Stimulated activated effector memory CD8-positive, alpha-beta T cell treated with anti-CD3 and anti-CD28 coated beads, Interleukin-12 subunit alpha, Interleukin-12 subunit beta, amount 100 ng/mL, for 72 hours (primary cell): Measurements from ENCODE around the gene RERE.
A peak's percentile ranks its signal among the peaks of the same experiment; 100 is the strongest.
"Not testable (repeated sequence)": the region's sequence is repeated elsewhere in the genome, so short reads cannot be mapped to it uniquely, and the experiment has no call there.

ENCODE experiments used
- ATAC-seq: fragments of 150-1000 bp; cut with Tn5 transposase; 2 replicates; pipeline ENCODE4 v1.10.0; 2021
- DNase-seq, 2 donors: peaks; one replicate each; pipeline ENCODE4 v3.0.0; 2021 to 2022; ENCODE audit warnings: low spot score in 2 of 2
- H3K27ac Mint-ChIP-seq: one replicate; pipeline ENCODE4 v1.8.0; 2022; ENCODE audit warnings: mild to moderate bottlenecking, mixed read lengths
- H3K36me3 Mint-ChIP-seq: one replicate; pipeline ENCODE4 v1.8.0; 2022; ENCODE audit warnings: mild to moderate bottlenecking, mixed read lengths
- H3K4me1 Mint-ChIP-seq: one replicate; pipeline ENCODE4 v1.8.0; 2022; ENCODE audit warnings: mixed read lengths
- H3K4me3 Mint-ChIP-seq: one replicate; pipeline ENCODE4 v1.8.0; 2022; ENCODE audit warnings: mild to moderate bottlenecking, mixed read lengths
- H3K9me3 Mint-ChIP-seq: one replicate; pipeline ENCODE4 v1.8.0; 2022; ENCODE audit warnings: mixed read lengths

Gene RERE

DNA sequence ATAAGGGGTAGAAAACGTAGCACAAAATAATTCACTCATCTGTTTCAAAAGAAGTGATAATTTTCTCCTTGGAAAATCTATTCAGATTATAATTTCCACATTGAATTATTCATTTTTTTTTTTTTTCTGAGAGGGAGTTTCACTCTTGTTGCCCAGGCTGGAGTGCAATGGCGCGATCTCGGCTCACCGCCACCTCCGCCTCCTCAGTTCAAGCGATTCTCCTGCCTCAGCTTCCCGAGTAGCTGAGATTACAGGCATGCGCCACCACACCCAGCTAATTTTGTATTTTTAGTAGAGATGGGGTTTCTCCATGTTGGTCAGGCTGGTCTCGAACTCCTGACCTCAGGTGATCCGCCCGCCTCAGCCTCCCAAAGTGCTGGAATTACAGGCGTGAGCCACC, 1.3 kb upstream of the RERE start:
- H3K27ac Mint-ChIP-seq, DNase-seq, ATAC-seq, H3K9me3 Mint-ChIP-seq, H3K36me3 Mint-ChIP-seq: not testable (repeated sequence)
- Mint-ChIP-seq H3K4me1 (peaks cover 39% of the 10 kb centered on the region), H3K4me3 (peak overlapping the region; percentile 79)

DNA sequence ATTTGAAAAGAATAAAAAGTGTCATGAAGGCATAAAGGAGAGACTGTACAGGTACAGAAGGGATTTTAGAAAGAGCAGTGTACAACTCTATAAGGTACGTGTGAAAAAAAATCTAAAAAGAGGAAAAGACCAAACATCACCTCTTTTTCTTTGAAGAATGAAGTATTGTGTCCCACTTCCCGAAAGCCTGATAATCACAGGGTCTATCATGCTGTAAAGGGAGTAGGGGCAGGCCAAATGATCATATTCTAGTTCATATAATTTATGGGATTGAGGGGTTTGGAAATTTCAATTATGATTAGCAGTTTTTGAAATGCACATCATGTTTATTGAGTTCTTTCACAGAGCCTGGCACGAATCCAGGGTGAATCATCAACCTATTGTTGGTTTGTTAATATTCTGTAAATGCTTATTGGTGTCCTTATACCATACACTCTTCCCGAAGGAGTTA, 910 bp upstream of the RERE start:
- peaks cover 6% of the 10 kb centered on the region for H3K36me3 Mint-ChIP-seq
- no peak for ATAC-seq
- DNase-seq = no peak
- H3K4me3 Mint-ChIP-seq = peak overlapping the region; percentile 79
- peaks cover 41% of the 10 kb centered on the region for H3K4me1 Mint-ChIP-seq
- H3K27ac Mint-ChIP-seq = peak overlapping the region; percentile 88
- no peaks in the 10 kb centered on the region for H3K9me3 Mint-ChIP-seq

DNA sequence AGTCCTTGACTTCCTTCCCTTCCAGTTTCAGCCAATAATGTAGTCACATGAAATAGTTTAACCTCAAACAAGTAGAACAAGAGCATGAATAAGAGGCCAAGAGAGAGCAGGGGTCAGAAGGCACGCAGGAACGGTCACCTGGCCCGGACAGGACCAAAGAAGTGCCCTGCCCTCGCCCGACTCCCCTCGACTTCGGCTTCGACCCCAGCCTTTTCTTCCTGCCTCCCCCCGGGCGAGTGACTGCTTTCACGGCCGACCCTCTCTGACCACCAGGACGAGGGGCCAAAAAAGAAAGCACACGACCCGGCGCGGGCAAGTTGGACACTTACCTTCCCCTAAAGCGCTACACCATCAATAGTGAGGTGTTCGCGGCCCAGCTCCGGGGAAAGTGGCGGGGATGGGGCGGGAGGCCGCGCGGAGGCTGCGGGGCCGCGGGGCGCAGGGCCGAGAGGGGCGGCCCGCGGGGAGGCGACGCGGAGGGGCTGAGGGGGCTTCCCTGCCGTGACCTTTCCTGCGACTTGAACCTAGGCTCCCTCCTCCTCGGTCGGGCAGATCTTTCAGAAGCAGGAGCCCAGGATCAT, 519 bp downstream of the RERE start:
- H3K27ac Mint-ChIP-seq = peak overlapping the region; percentile 88
- peaks cover 48% of the 10 kb centered on the region for H3K4me1 Mint-ChIP-seq
- peaks cover 6% of the 10 kb centered on the region for H3K36me3 Mint-ChIP-seq
- peak overlapping the region; percentile 79 for H3K4me3 Mint-ChIP-seq
- DNase-seq (peak; percentile 11 to 73), ATAC-seq (peak; percentile 39)
- no peaks in the 10 kb centered on the region for H3K9me3 Mint-ChIP-seq

DNA sequence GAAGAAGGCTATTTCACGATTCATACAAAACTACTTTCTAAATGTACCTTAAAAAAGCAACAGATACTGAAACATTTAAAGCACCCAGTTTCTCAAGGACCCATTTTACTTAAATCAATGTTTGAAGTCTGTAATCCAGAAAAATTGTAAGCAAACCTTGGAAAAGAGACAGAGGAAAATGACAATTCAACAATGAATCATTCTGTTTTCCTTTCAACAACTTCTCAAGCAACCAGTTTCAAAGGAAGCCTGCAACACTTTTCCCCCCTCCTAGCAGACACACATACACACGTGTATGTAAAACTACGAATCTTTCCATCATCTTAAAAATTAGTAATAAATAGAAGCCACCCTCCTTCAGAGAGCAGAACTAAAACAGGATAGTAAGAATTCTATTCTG, 1.2 kb downstream of the RERE start:
- H3K36me3 Mint-ChIP-seq = peaks cover 6% of the 10 kb centered on the region
- peak overlapping the region; percentile 88 for H3K27ac Mint-ChIP-seq
- H3K9me3 Mint-ChIP-seq = no peaks in the 10 kb centered on the region
- peak overlapping the region; percentile 79 for H3K4me3 Mint-ChIP-seq
- H3K4me1 Mint-ChIP-seq = peaks cover 48% of the 10 kb centered on the region
- DNase-seq (no peak), ATAC-seq (no peak)

DNA sequence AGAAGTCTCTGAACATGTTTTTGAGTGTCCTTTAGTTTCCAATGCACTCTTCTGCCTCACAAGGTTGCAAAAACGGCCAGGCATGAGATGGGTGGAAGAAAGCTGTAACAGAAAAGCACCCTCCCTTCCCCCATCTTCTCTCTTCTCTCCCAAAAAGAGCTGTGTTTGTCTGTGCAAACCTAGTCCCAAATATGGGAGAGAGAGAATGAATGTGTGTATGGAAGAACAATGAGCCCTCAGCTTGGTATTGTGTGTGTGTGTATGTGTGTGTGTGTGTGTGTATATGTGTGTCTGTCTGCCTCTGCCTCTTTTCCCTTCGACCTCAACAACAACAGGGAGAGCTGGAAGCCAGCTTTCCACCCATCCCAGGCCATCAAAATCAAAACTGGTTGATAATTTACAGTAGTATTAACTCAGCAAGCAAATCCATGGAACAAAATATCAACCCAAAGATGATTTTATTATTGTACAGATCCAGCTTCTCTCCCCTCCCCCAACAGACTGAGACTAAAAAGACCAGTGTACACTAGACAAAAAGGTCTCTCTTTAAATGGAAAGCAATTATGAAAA, 1.8 kb downstream of the RERE start:
- DNase-seq = no peak
- Mint-ChIP-seq H3K9me3 (no peaks in the 10 kb centered on the region), H3K36me3 (peaks cover 6% of the 10 kb centered on the region), H3K4me1 (peaks cover 48% of the 10 kb centered on the region), H3K27ac (no peak overlapping the region), H3K4me3 (peak overlapping the region; percentile 79)
- no peak for ATAC-seq

DNA sequence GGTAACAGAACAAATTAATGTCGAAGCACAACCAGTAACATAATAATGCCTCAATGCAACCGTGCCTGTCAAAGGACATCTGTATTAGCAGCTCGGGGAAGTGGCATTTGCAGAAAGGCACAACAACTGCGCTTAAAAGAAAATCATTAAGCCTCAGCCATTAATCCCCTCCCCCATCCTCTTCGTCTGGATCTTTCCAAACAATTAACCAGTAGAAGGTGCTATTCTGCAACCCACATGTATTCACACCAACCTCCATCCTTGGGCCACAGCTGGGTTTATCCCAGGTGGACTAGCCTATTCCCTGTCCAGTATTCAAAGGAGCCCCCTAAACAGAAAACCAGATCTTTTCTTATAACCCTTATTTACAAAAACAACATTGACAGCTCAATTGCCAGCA, 2.6 kb downstream of the RERE start:
- Mint-ChIP-seq H3K4me1 (peaks cover 48% of the 10 kb centered on the region), H3K9me3 (no peaks in the 10 kb centered on the region), H3K27ac (no peak overlapping the region), H3K4me3 (peak overlapping the region; percentile 79), H3K36me3 (peaks cover 6% of the 10 kb centered on the region)
- DNase-seq (no peak), ATAC-seq (no peak)

DNA sequence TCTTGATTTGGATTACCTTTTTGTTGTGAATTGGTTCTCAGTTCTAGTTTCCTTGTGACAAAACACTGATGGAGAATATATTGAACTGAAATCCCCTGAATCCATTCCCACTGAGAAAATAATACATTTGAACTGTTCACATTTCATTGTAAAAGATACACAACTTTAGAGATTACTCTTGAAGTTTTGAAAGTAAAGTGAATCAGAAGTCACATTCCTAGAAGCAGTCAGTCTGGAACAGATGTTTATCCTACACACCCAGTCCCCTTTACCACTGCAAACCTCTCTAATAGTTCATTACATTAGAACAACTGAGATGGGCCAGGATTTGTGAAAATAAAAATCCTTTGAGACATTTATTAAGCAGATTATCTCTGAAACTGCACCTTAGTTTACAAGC, 3.4 kb downstream of the RERE start:
- no peaks in the 10 kb centered on the region for H3K9me3 Mint-ChIP-seq
- peaks cover 6% of the 10 kb centered on the region for H3K36me3 Mint-ChIP-seq
- H3K27ac Mint-ChIP-seq = peak overlapping the region; percentile 5
- ATAC-seq = no peak
- peak overlapping the region; percentile 79 for H3K4me3 Mint-ChIP-seq
- no peak for DNase-seq
- peaks cover 48% of the 10 kb centered on the region for H3K4me1 Mint-ChIP-seq

DNA sequence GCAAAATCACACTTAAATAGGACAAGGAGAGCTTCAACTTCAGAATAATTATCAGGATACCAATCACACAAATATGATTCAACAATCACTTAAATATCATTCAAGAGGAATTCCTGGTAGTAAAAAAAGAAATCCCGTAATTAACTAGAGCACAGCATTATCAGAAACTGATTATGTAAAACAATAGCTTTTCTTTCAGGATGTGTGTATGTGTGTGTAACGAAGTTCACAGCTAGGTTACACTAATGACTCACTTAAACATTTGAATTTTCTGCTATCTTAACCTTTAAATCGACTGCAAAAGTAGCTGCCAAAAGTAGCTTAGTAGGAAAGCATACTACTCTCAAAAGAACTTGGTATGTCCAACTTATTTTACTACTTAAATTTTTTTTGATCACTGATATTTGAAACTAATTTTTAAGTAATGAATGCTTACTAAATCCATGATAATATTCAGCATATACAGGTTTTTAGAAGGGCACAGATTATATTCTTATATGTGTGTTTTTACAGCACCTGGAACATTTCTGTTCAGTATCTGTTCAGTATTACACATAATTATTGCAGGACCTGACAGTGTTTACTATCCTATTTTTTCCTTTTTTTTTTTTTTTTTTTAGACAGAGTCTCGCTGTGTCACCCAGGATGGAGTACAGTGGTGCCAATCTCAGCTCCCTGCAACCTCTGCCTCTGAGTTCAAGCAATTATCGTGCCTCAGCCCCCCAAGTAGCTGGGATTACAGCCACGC, 4.2 kb downstream of the RERE start:
- ATAC-seq (no peak), DNase-seq (no peak)
- Mint-ChIP-seq H3K27ac (no peak overlapping the region), H3K36me3 (peaks cover 6% of the 10 kb centered on the region), H3K4me1 (peaks cover 44% of the 10 kb centered on the region), H3K4me3 (peak overlapping the region; percentile 79), H3K9me3 (no peaks in the 10 kb centered on the region)

DNA sequence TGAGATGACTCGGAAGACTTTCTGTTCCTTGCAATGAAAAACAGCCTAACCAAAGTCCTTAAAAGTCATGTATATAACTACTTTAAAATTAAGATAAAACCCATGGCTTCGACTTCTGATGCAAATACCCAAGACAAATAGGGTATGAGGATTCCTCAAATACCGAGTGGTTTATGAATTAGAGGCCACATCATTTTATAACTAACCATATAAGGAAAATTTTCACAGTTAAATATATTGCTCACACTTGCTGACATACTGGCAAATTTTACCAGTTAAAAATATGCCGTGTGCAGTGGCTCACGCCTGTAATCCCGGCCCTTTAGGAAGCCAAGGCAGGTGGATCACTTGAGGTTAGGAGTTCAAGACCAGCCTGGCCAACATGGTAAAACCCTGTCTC, 5.4 kb downstream of the RERE start:
- Mint-ChIP-seq H3K4me3 (no peak overlapping the region), H3K27ac (no peak overlapping the region), H3K36me3 (peaks cover 4% of the 10 kb centered on the region), H3K4me1 (peaks cover 41% of the 10 kb centered on the region), H3K9me3 (no peaks in the 10 kb centered on the region)
- DNase-seq (no peak), ATAC-seq (no peak)

DNA sequence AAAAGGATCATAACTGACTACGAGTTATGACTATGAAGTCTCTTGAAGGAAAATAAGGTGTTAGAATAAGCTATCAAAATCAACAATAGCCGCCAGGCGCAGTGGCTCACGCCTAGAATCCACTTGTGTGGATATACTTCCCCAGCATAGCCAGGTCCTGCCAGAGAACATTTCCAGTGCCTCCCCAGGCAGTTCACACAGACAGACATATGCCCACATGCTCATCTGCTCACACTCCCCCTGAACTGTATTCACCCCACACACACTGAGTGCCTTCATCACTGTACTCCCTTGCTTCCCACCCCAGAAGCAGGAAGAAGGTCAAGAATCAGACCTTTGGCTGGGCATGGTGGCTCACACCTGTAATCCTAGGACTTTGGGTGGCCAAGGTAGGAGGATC, 6.5 kb downstream of the RERE start:
- no peaks in the 10 kb centered on the region for H3K36me3 Mint-ChIP-seq
- H3K27ac Mint-ChIP-seq = no peak overlapping the region
- peaks cover 31% of the 10 kb centered on the region for H3K4me1 Mint-ChIP-seq
- ATAC-seq (no peak), DNase-seq (no peak)
- no peaks in the 10 kb centered on the region for H3K9me3 Mint-ChIP-seq
- no peak overlapping the region for H3K4me3 Mint-ChIP-seq

DNA sequence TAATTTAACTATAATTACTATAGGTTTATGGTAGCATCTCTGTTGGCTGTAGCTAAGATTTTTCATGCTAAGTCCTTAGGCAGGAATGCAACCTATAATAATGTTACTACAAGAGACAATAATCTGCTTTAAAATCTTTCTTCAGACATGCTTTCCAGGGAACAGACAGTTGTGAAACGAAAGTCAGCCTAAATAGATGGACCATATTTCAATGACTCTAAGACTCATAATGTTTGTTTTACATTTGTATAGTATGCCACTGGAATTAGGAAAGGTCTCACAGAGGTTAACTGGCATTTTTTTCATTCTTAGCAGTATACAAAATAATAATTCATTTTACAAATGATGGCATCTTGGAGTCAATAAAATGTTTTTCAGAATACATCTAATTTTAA, 8.1 kb downstream of the RERE start:
- H3K4me3 Mint-ChIP-seq = no peak overlapping the region
- H3K27ac Mint-ChIP-seq = no peak overlapping the region
- DNase-seq (no peak), ATAC-seq (no peak)
- H3K36me3 Mint-ChIP-seq = no peaks in the 10 kb centered on the region
- H3K4me1 Mint-ChIP-seq = peaks cover 15% of the 10 kb centered on the region
- no peaks in the 10 kb centered on the region for H3K9me3 Mint-ChIP-seq

DNA sequence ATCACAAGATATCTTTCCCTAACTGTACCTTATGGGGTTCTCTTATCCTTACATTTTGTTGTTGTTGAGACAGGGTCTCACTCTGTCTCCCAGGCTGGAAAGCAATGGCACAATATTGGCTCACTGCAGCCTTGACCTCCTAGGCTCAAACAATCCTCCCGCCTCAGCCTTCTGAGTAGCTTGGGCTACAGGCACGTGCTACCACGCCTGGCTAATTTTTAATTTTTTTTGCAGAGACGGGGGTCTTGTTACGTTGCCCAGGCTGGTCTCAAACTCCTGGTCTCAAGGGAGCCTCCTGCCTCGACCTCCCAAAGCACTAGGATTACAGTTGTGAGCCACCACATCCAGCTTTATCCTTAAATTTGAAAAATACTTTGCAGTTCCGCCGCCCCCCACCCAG, 10.4 kb downstream of the RERE start:
- Mint-ChIP-seq H3K9me3 (no peaks in the 10 kb centered on the region), H3K27ac (no peak overlapping the region), H3K4me3 (no peak overlapping the region), H3K4me1 (peaks cover 7% of the 10 kb centered on the region), H3K36me3 (no peaks in the 10 kb centered on the region)
- DNase-seq = no peak
- ATAC-seq = no peak

DNA sequence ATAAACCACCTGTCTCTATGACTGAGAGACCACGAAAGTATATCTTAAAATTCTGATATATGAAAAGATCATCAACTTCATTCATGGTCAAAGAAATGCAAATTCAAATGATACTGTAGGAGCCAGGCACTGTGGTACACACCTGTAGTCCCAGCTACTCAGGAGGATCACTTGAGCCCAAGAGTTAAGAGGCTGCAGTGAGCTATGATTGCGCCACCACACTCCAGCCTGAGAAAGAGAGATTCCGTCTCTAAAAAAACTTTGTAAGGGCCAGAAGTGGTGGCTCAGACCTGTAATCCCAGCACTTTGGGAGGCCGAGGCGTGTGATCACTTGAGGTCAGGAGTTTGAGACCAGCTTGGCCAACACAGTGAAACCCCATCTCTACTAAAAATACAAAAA, 17.0 kb downstream of the RERE start:
- DNase-seq (no peak), ATAC-seq (no peak)
- H3K9me3 Mint-ChIP-seq = no peaks in the 10 kb centered on the region
- no peaks in the 10 kb centered on the region for H3K36me3 Mint-ChIP-seq
- no peak overlapping the region for H3K27ac Mint-ChIP-seq
- peaks cover 7% of the 10 kb centered on the region for H3K4me1 Mint-ChIP-seq
- H3K4me3 Mint-ChIP-seq = no peak overlapping the region

DNA sequence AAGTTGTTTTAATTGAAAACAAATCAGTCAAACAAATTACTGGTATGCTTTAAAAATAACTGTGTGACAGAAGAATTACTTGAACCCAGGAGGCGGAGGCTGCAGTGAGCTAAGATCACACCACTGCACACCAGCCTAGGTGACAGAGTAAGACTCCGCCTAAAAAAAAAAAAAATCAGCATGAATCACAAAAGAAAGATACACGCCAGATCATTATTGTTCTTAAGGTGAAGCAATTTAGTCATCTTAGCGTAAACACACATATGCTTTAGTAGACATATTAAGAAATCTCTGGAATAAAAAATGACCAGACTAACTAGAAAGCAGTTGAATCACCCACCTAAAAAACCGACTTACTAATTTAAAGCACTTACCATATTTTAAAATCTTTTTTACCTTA, 20.2 kb downstream of the RERE start:
- no peak overlapping the region for H3K27ac Mint-ChIP-seq
- DNase-seq (no peak), ATAC-seq (no peak)
- H3K4me3 Mint-ChIP-seq = no peak overlapping the region
- H3K4me1 Mint-ChIP-seq = peaks cover 6% of the 10 kb centered on the region
- no peaks in the 10 kb centered on the region for H3K36me3 Mint-ChIP-seq
- no peaks in the 10 kb centered on the region for H3K9me3 Mint-ChIP-seq

DNA sequence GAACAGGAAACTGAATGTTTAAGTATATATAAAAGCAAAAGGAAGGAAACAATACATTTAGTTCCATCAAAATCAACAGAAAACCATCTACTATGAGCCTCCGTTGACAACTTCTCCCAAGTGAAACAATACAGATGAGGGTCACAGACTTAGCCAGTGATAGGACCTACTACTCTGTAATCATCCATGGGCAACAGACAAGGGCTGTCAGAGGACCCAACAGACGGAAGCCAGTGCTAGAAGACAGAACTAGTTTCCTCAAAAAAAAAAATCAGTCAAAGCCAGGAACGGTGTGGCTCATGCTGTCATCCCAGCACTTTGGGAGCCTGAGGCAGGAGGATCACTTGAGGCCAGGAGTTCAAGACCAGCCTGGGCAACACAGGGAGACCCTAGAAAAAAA, 20.6 kb downstream of the RERE start:
- DNase-seq = no peak
- Mint-ChIP-seq H3K4me3 (no peak overlapping the region), H3K9me3 (no peaks in the 10 kb centered on the region), H3K4me1 (peaks cover 4% of the 10 kb centered on the region), H3K27ac (no peak overlapping the region), H3K36me3 (no peaks in the 10 kb centered on the region)
- ATAC-seq = no peak

DNA sequence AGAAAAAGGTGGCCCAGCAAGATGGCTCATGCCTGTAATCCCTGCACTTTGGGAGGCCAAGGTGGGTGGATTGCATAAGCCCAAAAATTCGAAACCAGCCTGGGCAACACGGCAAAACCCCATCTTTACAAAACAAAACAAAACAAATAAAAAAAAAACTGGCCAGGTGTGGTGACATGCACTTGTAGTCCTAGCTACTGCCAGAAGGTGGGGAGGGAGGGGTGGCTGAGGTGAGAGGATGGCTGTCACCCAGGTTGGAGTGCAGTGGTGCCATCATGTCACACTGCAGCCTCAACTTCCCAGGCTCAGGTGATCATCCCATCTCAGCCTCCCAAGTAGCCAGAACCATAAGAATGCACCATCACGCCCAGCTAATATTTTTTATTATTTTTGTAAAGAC, 22.8 kb downstream of the RERE start:
- H3K27ac Mint-ChIP-seq = no peak overlapping the region
- no peaks in the 10 kb centered on the region for H3K36me3 Mint-ChIP-seq
- peaks cover 4% of the 10 kb centered on the region for H3K4me1 Mint-ChIP-seq
- DNase-seq = no peak
- H3K9me3 Mint-ChIP-seq = no peaks in the 10 kb centered on the region
- no peak for ATAC-seq
- H3K4me3 Mint-ChIP-seq = no peak overlapping the region
